Liver (tissue), 9 donors: ENCODE measurements around the gene MAN1C1. TPM values are rescaled to one million over a fixed set of nuclear protein-coding genes. Genes with fewer than 3 reads are reported as not detected.

ENCODE experiments used
- DNase-seq: peaks from one replicate; pipeline ENCODE4 v3.0.0-alpha.2; 2017; ENCODE audit warnings: low spot score
- H3K27ac ChIP-seq, 2 donors: one replicate each; pipeline ENCODE4 v1.7.0; 2013; ENCODE audit warnings: inconsistent platforms in 2 of 2, low read length in 2 of 2, control low read depth in 1 of 2, low read depth in 1 of 2, mild to moderate bottlenecking in 1 of 2
- H3K27me3 ChIP-seq, 4 donors: one replicate each; pipeline versions ENCODE4 v1.6.1 to v1.7.0; 2013; ENCODE audit warnings: low read length in 3 of 4, inconsistent platforms in 1 of 4, mild to moderate bottlenecking in 1 of 4, moderate library complexity in 1 of 4; ENCODE audit not compliant: control insufficient read depth in 4 of 4, insufficient read depth in 4 of 4
- H3K36me3 ChIP-seq, 4 donors: one replicate each; pipeline versions ENCODE4 v1.6.1 to v1.7.0; 2013; ENCODE audit warnings: low read length in 3 of 4, mild to moderate bottlenecking in 3 of 4, low read depth in 1 of 4, moderate library complexity in 1 of 4; ENCODE audit not compliant: control insufficient read depth in 4 of 4, insufficient read depth in 3 of 4
- H3K4me1 ChIP-seq, 4 donors: one replicate each; pipeline versions ENCODE4 v1.6.1 to v1.7.0; 2013; ENCODE audit warnings: low read length in 3 of 4, mild to moderate bottlenecking in 3 of 4, moderate library complexity in 1 of 4; ENCODE audit not compliant: control insufficient read depth in 4 of 4, insufficient read depth in 4 of 4
- H3K4me3 ChIP-seq, 3 donors: one replicate each; pipeline versions ENCODE4 v1.6.1 to v1.7.0; 2013; ENCODE audit warnings: low read length in 3 of 3, control low read depth in 1 of 3, low read depth in 1 of 3, mild to moderate bottlenecking in 1 of 3
- H3K9ac ChIP-seq, 2 donors: one replicate each; pipeline ENCODE4 v1.7.0; 2013; ENCODE audit warnings: low read length in 2 of 2, mild to moderate bottlenecking in 2 of 2, moderate library complexity in 2 of 2, control low read depth in 1 of 2, low read depth in 1 of 2
- H3K9me3 ChIP-seq, 4 donors: one replicate each; pipeline versions ENCODE4 v1.6.1 to v1.7.0; 2013; ENCODE audit warnings: low read length in 3 of 4; ENCODE audit not compliant: control insufficient read depth in 4 of 4
- EGR1 ChIP-seq, 2 donors: IDR thresholded peaks; 2 replicates each; pipeline ENCODE4 v1.6.1; 2016 to 2018; ENCODE audit warnings: antibody characterized with exemption in 2 of 2, low read depth in 2 of 2
- FOXA1 ChIP-seq: IDR thresholded peaks from 2 replicates; pipeline ENCODE4 v1.6.1; 2016; ENCODE audit warnings: antibody characterized with exemption
- FOXA2 ChIP-seq: IDR thresholded peaks from 2 replicates; pipeline ENCODE4 v1.6.1; 2016; ENCODE audit warnings: antibody characterized with exemption
- GABPA ChIP-seq, 2 donors: IDR thresholded peaks in 1 of 2; conservative IDR thresholded peaks in 1 of 2; 2 replicates each; pipeline ENCODE4 v1.6.1; 2016; ENCODE audit warnings: antibody characterized with exemption in 2 of 2, mild to moderate bottlenecking in 1 of 2, moderate library complexity in 1 of 2
- HNF4A ChIP-seq, 2 donors: conservative IDR thresholded peaks; 2 replicates each; pipeline ENCODE4 v1.6.1; 2016; ENCODE audit warnings: antibody characterized with exemption in 2 of 2, mild to moderate bottlenecking in 2 of 2
- HNF4G ChIP-seq: IDR thresholded peaks from 2 replicates; pipeline ENCODE4 v1.6.1; 2016; ENCODE audit warnings: antibody characterized with exemption
- JUND ChIP-seq, 2 donors: IDR thresholded peaks; 2 replicates each; pipeline ENCODE4 v1.6.1; 2016; ENCODE audit warnings: antibody characterized with exemption in 2 of 2
- NR2F2 ChIP-seq: IDR thresholded peaks from 2 replicates; pipeline ENCODE4 v1.6.1; 2016; ENCODE audit warnings: antibody characterized with exemption
- RAD21 ChIP-seq, 2 donors: IDR thresholded peaks; 2 replicates each; pipeline ENCODE4 v1.6.1; 2016; ENCODE audit warnings: antibody characterized with exemption in 2 of 2, mild to moderate bottlenecking in 2 of 2
- RXRA ChIP-seq, 2 donors: IDR thresholded peaks; 2 replicates each; pipeline ENCODE4 v1.6.1; 2017 to 2018; ENCODE audit warnings: antibody characterized with exemption in 2 of 2, mild to moderate bottlenecking in 1 of 2
- SP1 ChIP-seq: IDR thresholded peaks from 2 replicates; pipeline ENCODE4 v1.6.1; 2018; ENCODE audit warnings: antibody characterized with exemption, mild to moderate bottlenecking
- TAF1 ChIP-seq: conservative IDR thresholded peaks from 2 replicates; pipeline ENCODE4 v1.6.1; 2016; ENCODE audit warnings: antibody characterized with exemption, mild to moderate bottlenecking
- YY1 ChIP-seq: IDR thresholded peaks from 2 replicates; pipeline ENCODE4 v1.6.1; 2016; ENCODE audit warnings: antibody characterized with exemption, mild to moderate bottlenecking
- WGBS: extraction: QIAGEN DNeasy Blood & Tissue Kit; methylation state at CpG from one replicate; pipeline ENCODE4 v1.1.7; 2013; 5-methylcytosine and 5-hydroxymethylcytosine counted together
- polyA plus RNA-seq, 2 donors: library from polyadenylated mRNA; stranded (reverse) in 1 of 2; unstranded in 1 of 2; fragments of 200-250 nt in 1 of 2; fragments of >200 nt in 1 of 2; fragmentation: Nextera tagmentation in 1 of 2; extraction: Ambion mirVana in 1 of 2; gene quantifications; one replicate each; pipeline versions ENCODE4 v1.2.1 to v1.2.3, GENCODE V29; 2013 to 2015
- total RNA-seq, 2 donors: library from RNA; depleted of rRNA; stranded (reverse); fragments of >200 nt; gene quantifications; one replicate each; pipeline ENCODE4 v1.2.3, GENCODE V29; 2014
- TF ChIP-seq, protein P1 (sequence below): IDR thresholded peaks from 2 replicates; pipeline ENCODE4 v1.6.1; 2016; ENCODE audit warnings: antibody characterized with exemption
- TF ChIP-seq, protein P2 (sequence below): fragments of 150-350 bp; IDR thresholded peaks from 2 replicates; pipeline ENCODE4 v1.5.1; 2017; ENCODE audit warnings: improper control_type of control experiment, low read depth, low read length; ENCODE audit not compliant: missing input control
- TF ChIP-seq, protein P3 (sequence below): IDR thresholded peaks from 2 replicates; pipeline ENCODE4 v1.6.1; 2016; ENCODE audit warnings: antibody characterized with exemption
- TF ChIP-seq, protein P4 (sequence below): IDR thresholded peaks from 2 replicates; pipeline ENCODE4 v1.6.1; 2016; ENCODE audit warnings: antibody characterized with exemption, mild to moderate bottlenecking
- TF ChIP-seq, protein P5 (sequence below): IDR thresholded peaks from 2 replicates; pipeline ENCODE4 v1.6.1; 2016; ENCODE audit warnings: antibody characterized with exemption
- donor health status: healthy.
- donor health status: healthy.
- donor health status: healthy.
- donor health status: healthy.
- donor health status: healthy.

MAN1C1 gene
- total and polyA plus RNA-seq, 4 donors: 6.3 to 16.0 (median 8.1) TPM

DNA sequence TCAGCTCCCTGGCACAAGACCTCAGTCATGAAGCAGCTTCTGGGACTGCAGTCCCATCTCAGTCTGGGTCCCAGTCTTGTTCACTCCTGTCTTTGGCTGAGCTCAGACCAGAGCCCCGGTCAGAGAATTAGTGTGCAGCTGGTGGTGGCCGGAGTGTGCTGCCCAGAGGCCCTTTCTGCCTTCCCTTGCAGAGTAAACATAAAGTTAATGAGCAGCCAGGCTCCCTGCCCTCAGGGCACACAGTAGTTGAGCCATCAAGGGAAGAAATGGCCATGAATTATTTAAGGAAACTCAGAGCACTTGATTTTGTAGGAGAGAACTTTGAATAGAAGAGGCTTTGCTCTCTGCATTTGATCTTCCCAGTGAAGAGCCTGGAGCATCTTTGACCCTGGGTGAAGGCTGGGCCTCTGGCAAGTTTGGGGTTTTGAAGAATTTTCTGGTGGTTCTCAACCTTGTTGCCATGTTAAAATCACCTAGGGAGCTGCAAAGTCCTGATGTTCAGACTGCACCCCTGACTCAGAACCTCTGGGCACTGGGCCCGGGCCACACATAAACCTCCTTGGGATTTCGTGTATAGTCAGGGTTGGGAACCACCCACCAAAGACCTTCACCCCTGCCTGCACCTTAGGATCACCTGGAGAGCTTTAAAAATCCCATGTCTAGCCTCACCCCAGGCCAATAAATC lies 157.0 kb downstream of the MAN1C1 start:
- H3K4me3 ChIP-seq: no peak overlapping the region
- WGBS: 33% methylated on average over 4 of the region's 4 CpGs
- no peaks in the 10 kb centered on the region for H3K27me3 ChIP-seq
- TF ChIP-seq SP1: peak; percentile 84
- TF ChIP-seq, protein P1, sequence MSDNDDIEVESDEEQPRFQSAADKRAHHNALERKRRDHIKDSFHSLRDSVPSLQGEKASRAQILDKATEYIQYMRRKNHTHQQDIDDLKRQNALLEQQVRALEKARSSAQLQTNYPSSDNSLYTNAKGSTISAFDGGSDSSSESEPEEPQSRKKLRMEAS: no peak
- peak; percentile 20 for TF ChIP-seq FOXA1
- peak; percentile 76 for TF ChIP-seq YY1
- TF ChIP-seq HNF4G: no peak
- TF ChIP-seq GABPA (IDR thresholded peaks at IDR 0.05 in 1 of 2, conservative IDR thresholded peaks at IDR 0.05 in 1 of 2): no peak
- peak; percentile 49 to 75 for TF ChIP-seq HNF4A (conservative IDR thresholded peaks at IDR 0.05)
- TF ChIP-seq RAD21 (IDR thresholded peaks at IDR 0.05): peak; percentile 44 to 45
- TF ChIP-seq EGR1 (IDR thresholded peaks at IDR 0.05; ENCODE audit: low read depth in 2 of 2): no peak
- TF ChIP-seq, protein P2, sequence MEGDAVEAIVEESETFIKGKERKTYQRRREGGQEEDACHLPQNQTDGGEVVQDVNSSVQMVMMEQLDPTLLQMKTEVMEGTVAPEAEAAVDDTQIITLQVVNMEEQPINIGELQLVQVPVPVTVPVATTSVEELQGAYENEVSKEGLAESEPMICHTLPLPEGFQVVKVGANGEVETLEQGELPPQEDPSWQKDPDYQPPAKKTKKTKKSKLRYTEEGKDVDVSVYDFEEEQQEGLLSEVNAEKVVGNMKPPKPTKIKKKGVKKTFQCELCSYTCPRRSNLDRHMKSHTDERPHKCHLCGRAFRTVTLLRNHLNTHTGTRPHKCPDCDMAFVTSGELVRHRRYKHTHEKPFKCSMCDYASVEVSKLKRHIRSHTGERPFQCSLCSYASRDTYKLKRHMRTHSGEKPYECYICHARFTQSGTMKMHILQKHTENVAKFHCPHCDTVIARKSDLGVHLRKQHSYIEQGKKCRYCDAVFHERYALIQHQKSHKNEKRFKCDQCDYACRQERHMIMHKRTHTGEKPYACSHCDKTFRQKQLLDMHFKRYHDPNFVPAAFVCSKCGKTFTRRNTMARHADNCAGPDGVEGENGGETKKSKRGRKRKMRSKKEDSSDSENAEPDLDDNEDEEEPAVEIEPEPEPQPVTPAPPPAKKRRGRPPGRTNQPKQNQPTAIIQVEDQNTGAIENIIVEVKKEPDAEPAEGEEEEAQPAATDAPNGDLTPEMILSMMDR: no peak
- no peak for TF ChIP-seq JUND (IDR thresholded peaks at IDR 0.05)
- TF ChIP-seq, protein P3, sequence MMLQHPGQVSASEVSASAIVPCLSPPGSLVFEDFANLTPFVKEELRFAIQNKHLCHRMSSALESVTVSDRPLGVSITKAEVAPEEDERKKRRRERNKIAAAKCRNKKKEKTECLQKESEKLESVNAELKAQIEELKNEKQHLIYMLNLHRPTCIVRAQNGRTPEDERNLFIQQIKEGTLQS: no peak
- TF ChIP-seq, protein P4, sequence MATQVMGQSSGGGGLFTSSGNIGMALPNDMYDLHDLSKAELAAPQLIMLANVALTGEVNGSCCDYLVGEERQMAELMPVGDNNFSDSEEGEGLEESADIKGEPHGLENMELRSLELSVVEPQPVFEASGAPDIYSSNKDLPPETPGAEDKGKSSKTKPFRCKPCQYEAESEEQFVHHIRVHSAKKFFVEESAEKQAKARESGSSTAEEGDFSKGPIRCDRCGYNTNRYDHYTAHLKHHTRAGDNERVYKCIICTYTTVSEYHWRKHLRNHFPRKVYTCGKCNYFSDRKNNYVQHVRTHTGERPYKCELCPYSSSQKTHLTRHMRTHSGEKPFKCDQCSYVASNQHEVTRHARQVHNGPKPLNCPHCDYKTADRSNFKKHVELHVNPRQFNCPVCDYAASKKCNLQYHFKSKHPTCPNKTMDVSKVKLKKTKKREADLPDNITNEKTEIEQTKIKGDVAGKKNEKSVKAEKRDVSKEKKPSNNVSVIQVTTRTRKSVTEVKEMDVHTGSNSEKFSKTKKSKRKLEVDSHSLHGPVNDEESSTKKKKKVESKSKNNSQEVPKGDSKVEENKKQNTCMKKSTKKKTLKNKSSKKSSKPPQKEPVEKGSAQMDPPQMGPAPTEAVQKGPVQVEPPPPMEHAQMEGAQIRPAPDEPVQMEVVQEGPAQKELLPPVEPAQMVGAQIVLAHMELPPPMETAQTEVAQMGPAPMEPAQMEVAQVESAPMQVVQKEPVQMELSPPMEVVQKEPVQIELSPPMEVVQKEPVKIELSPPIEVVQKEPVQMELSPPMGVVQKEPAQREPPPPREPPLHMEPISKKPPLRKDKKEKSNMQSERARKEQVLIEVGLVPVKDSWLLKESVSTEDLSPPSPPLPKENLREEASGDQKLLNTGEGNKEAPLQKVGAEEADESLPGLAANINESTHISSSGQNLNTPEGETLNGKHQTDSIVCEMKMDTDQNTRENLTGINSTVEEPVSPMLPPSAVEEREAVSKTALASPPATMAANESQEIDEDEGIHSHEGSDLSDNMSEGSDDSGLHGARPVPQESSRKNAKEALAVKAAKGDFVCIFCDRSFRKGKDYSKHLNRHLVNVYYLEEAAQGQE: peak; percentile 52
- peak; percentile 67 for TF ChIP-seq FOXA2
- TF ChIP-seq, protein P5, sequence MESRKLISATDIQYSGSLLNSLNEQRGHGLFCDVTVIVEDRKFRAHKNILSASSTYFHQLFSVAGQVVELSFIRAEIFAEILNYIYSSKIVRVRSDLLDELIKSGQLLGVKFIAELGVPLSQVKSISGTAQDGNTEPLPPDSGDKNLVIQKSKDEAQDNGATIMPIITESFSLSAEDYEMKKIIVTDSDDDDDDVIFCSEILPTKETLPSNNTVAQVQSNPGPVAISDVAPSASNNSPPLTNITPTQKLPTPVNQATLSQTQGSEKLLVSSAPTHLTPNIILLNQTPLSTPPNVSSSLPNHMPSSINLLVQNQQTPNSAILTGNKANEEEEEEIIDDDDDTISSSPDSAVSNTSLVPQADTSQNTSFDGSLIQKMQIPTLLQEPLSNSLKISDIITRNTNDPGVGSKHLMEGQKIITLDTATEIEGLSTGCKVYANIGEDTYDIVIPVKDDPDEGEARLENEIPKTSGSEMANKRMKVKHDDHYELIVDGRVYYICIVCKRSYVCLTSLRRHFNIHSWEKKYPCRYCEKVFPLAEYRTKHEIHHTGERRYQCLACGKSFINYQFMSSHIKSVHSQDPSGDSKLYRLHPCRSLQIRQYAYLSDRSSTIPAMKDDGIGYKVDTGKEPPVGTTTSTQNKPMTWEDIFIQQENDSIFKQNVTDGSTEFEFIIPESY: no peak
- no peak for TF ChIP-seq NR2F2
- no peak for TF ChIP-seq TAF1
- TF ChIP-seq RXRA (IDR thresholded peaks at IDR 0.05): peak; percentile 55 to 70
- peak; percentile 51 for DNase-seq
- H3K36me3 ChIP-seq: peaks cover 0 to 4% (median 0%) of the 10 kb centered on the region in 4 donors
- H3K9ac ChIP-seq: no peak overlapping the region
- no peaks in the 10 kb centered on the region for H3K9me3 ChIP-seq
- peak overlapping the region; percentile 9 to 27 for H3K27ac ChIP-seq
- H3K4me1 ChIP-seq: peaks cover 24 to 32% (median 29%) of the 10 kb centered on the region in 4 donors
